ENCODE measurements around the gene TIGD3.

GRCh38 chr11:65375012-65375411, 20.5 kb downstream of the TIGD3 start:
- TF ChIP-seq POLR2A (IDR thresholded peaks at IDR 0.05), result no peak
- TF ChIP-seq CTCF (IDR thresholded peaks at IDR 0.05), result no peak
- peak in 1 of 3 donors; percentile 9 for TF ChIP-seq POLR2AphosphoS5 (IDR thresholded peaks at IDR 0.05)
